ENCODE data around the gene AP1B1. TPM values are rescaled to one million over a fixed set of nuclear protein-coding genes. Genes with fewer than 3 reads are reported as not detected.

The AP1B1 gene
- total RNA-seq, 1 experiment from 2014 or later, result 101 TPM

GRCh38 chr22:29320546-29320945, 67.8 kb downstream of the AP1B1 start:
- H3K27me3 ChIP-seq (replicated peaks; ENCODE audit: control insufficient read depth, insufficient read depth, low read length), result no peaks in the 10 kb centered on the region; the same call in 1 of the 2 replicates
- CTCF ChIA-PET, result interaction anchor here (0.6 to 2.8 kb wide), 7 partner anchors 14 to 165 kb away, joined by 3 to 17 read pairs (median 3); partner anchors contain the start of gene GAS2L1
- peaks cover 3% of the 10 kb centered on the region for H3K27me3 Mint-ChIP-seq (ENCODE audit: insufficient read depth, unreplicated experiment)
- H3K4me3 ChIP-seq (ENCODE audit: low read depth, low read length), result no peak overlapping the region
- BruUV-seq (replicated peaks), result no TSS peak
- no peaks in the 10 kb centered on the region for H3K36me3 ChIP-seq (ENCODE audit: control insufficient read depth, insufficient read depth, low read length)
- DNase-seq, result peak in 1 of 2 experiments; percentile 31
- intact Hi-C loops (cut with micrococcal nuclease; ENCODE audit: unreplicated experiment), result no loop called here
- POLR2A ChIA-PET, result interaction anchor here (0.5 kb wide), 1 partner anchor 50 kb away, joined by 3 read pairs; no protein-coding TSS in a partner anchor
- H3K9me3 ChIP-seq, result no peaks in the 10 kb centered on the region
- peak in 1 of 2 experiments; percentile 55 for TF ChIP-seq CTCF (IDR thresholded peaks at IDR 0.05; ENCODE audit: insufficient read depth in 1 of 2, low read depth in 1 of 2, low read length in 1 of 2, severe bottlenecking in 1 of 2, unreplicated experiment in 1 of 2)
- H3K4me1 ChIP-seq, result no peaks in the 10 kb centered on the region
- H3K27ac Mint-ChIP-seq (ENCODE audit: unreplicated experiment), result no peak overlapping the region
- no peaks in the 10 kb centered on the region for H3K9me3 Mint-ChIP-seq (ENCODE audit: unreplicated experiment)
- no peaks in the 10 kb centered on the region for H3K36me3 Mint-ChIP-seq (ENCODE audit: insufficient read depth, unreplicated experiment)
- H3K4me3 Mint-ChIP-seq (ENCODE audit: unreplicated experiment), result no peak overlapping the region
- H3K4me1 Mint-ChIP-seq (ENCODE audit: low read depth, unreplicated experiment), result no peaks in the 10 kb centered on the region

- peaks cover 9% of the 10 kb centered on the region for H3K4me1 ChIP-seq
- no peaks in the 10 kb centered on the region; the same call in none of the 2 replicates for H3K27me3 ChIP-seq (replicated peaks; ENCODE audit: control insufficient read depth, insufficient read depth, low read length)
- intact Hi-C loops (cut with micrococcal nuclease; ENCODE audit: unreplicated experiment), result no loop called here
- no peak for DNase-seq
- H3K27ac Mint-ChIP-seq (ENCODE audit: unreplicated experiment), result no peak overlapping the region
- POLR2A ChIA-PET, result no interaction called here
- peaks cover 10% of the 10 kb centered on the region for H3K27me3 Mint-ChIP-seq (ENCODE audit: insufficient read depth, unreplicated experiment)
- no peaks in the 10 kb centered on the region for H3K9me3 ChIP-seq
- no peak overlapping the region for H3K4me3 ChIP-seq (ENCODE audit: low read depth, low read length)
- CTCF ChIA-PET, result no interaction called here
- H3K9me3 Mint-ChIP-seq (ENCODE audit: unreplicated experiment), result no peaks in the 10 kb centered on the region
- H3K36me3 ChIP-seq (ENCODE audit: control insufficient read depth, insufficient read depth, low read length), result no peaks in the 10 kb centered on the region
- no TSS peak for BruUV-seq (replicated peaks)
- no peak overlapping the region for H3K4me3 Mint-ChIP-seq (ENCODE audit: unreplicated experiment)
- H3K36me3 Mint-ChIP-seq (ENCODE audit: insufficient read depth, unreplicated experiment), result peaks cover 3% of the 10 kb centered on the region
- H3K4me1 Mint-ChIP-seq (ENCODE audit: low read depth, unreplicated experiment), result peaks cover 8% of the 10 kb centered on the region
- no peak for TF ChIP-seq CTCF (IDR thresholded peaks at IDR 0.05; ENCODE audit: insufficient read depth in 1 of 2, low read depth in 1 of 2, low read length in 1 of 2, severe bottlenecking in 1 of 2, unreplicated experiment in 1 of 2)
Measured at GRCh38 chr22:29319072-29319471, 69.3 kb downstream of the AP1B1 start.

DNA sequence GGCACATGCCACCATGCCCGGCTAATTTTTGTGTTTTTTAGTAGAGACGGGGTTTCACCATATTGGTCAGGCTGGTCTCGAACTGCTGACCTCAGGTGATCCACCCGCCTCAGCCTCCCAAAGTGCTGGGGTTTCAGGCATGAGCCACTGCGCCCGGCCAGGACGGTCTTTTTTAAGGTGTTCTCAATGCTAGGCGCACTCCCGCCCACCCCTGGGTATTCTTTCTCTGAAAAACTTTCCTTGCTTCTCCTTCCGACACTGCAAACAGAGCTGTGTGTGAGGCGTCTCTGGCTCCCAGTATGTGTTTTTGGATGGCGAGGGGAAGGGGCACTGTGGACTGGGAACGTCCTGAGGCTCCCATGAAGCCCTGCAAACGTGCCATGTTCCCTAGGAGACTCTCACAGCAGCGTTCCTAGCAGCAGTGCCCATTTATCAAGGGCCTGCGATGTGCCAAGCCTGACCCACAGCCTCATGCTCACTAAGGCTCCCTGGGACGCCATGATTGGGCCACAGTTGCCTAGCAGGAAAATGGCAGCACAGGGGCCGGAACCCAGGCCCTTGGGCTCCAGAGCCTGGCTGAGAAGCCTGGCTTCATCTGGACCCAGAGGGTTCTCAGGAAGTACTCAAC, 70.4 kb downstream of the AP1B1 start:
- Mint-ChIP-seq H3K27ac (ENCODE audit: unreplicated experiment) (no peak overlapping the region), H3K27me3 (ENCODE audit: insufficient read depth, unreplicated experiment) (peaks cover 12% of the 10 kb centered on the region), H3K4me3 (ENCODE audit: unreplicated experiment) (no peak overlapping the region), H3K4me1 (ENCODE audit: low read depth, unreplicated experiment) (peaks cover 12% of the 10 kb centered on the region), H3K9me3 (ENCODE audit: unreplicated experiment) (no peaks in the 10 kb centered on the region), H3K36me3 (ENCODE audit: insufficient read depth, unreplicated experiment) (peaks cover 12% of the 10 kb centered on the region)
- no TSS peak for BruUV-seq (replicated peaks)
- intact Hi-C loops (cut with micrococcal nuclease; ENCODE audit: unreplicated experiment), result no loop called here
- ChIA-PET CTCF (no interaction called here), POLR2A (interaction anchor here (0.6 kb wide), 1 partner anchor 66 kb away, joined by 6 read pairs; no protein-coding TSS in a partner anchor)
- Histone ChIP-seq H3K4me3 (ENCODE audit: low read depth, low read length) (no peak overlapping the region), H3K4me1 (peaks cover 14% of the 10 kb centered on the region), H3K9me3 (no peaks in the 10 kb centered on the region), H3K27me3 (replicated peaks; ENCODE audit: control insufficient read depth, insufficient read depth, low read length) (no peaks in the 10 kb centered on the region; the same call in none of the 2 replicates), H3K36me3 (ENCODE audit: control insufficient read depth, insufficient read depth, low read length) (no peaks in the 10 kb centered on the region)
- no peak for TF ChIP-seq CTCF (IDR thresholded peaks at IDR 0.05; ENCODE audit: insufficient read depth in 1 of 2, low read depth in 1 of 2, low read length in 1 of 2, severe bottlenecking in 1 of 2, unreplicated experiment in 1 of 2)
- DNase-seq, result no peak
